Left lung (tissue), 10 donors: ENCODE measurements around the gene ARID1A. TPM values are rescaled to one million over a fixed set of nuclear protein-coding genes. Genes with fewer than 3 reads are reported as not detected.

Experiments used
- ATAC-seq: fragments of 200-7000 bp; cut with Tn5 transposase; one replicate; pipeline ENCODE4 v1.9.1; 2020; ENCODE audit warnings: moderate library complexity
- DNase-seq, 4 donors: peaks; one replicate each; pipeline ENCODE4 v3.0.0-alpha.2; 2013 to 2020
- H3K27ac ChIP-seq, 2 donors: fragments of 200-600 bp; sonication (generic) in 1 of 2; one replicate each; pipeline versions ENCODE4 v1.5.0 to v1.8.0; 2020 to 2021
- H3K27me3 ChIP-seq, 2 donors: fragments of 200-600 bp; sonication (generic) in 1 of 2; one replicate each; pipeline versions ENCODE4 v1.5.0 to v1.8.0; 2020 to 2021
- H3K36me3 ChIP-seq, 2 donors: fragments of 200-600 bp; sonication (generic) in 1 of 2; one replicate each; pipeline versions ENCODE4 v1.5.0 to v1.8.0; 2020 to 2021
- H3K4me1 ChIP-seq, 2 donors: fragments of 200-600 bp; one replicate each; pipeline ENCODE4 v1.8.0; 2021
- H3K4me3 ChIP-seq, 2 donors: fragments of 200-600 bp; sonication (generic) in 1 of 2; one replicate each; pipeline versions ENCODE4 v1.5.0 to v1.8.0; 2020 to 2021; ENCODE audit warnings: mild to moderate bottlenecking in 1 of 2
- H3K9me3 ChIP-seq, 2 donors: fragments of 200-600 bp; sonication (generic) in 1 of 2; one replicate each; pipeline versions ENCODE4 v1.5.0 to v1.8.0; 2020 to 2021
- CTCF ChIP-seq, 2 donors: fragments of 200-600 bp; sonication (generic) in 1 of 2; IDR thresholded peaks; one replicate each; pipeline versions ENCODE4 v1.5.0 to v1.8.0; 2021; ENCODE audit warnings: antibody characterized with exemption in 2 of 2
- intact Hi-C, 2 donors: fragments of 100-400 bp; cut with DNase I; formaldehyde crosslinking; loops; one replicate each; pipeline versions ENCODE4 v1.11.2 to v1.14.2; 2022
- polyA plus RNA-seq, 6 donors: library from polyadenylated mRNA; unstranded; fragments of 120-200 nt; gene quantifications; one replicate each; pipeline ENCODE4 v1.2.1, GENCODE V29; 2013; ENCODE audit not compliant: insufficient read length in 6 of 6
- total RNA-seq, 2 donors: library from RNA; stranded (reverse); fragmentation: NEBNext Ultra II Directional; extraction: Animal tissue kit (Norgen Biotek cat#: 25700); gene quantifications; one replicate each; pipeline ENCODE4 v1.2.1, GENCODE V29; 2021
- donor health status: DM: no; HTN: yes; CAD: no.
- donor health status: DM: no; HTN: no; CAD: no.

ARID1A gene
- total and polyA plus RNA-seq, 8 donors = 65.5 to 106 (median 97.0) TPM

GRCh38 chr1:26784886-26785285 lies 89.1 kb downstream of the ARID1A start:
- H3K27me3 ChIP-seq = no peaks in the 10 kb centered on the region
- H3K4me1 ChIP-seq = peaks cover 32 to 69% of the 10 kb centered on the region in 2 donors
- TF ChIP-seq CTCF (IDR thresholded peaks at IDR 0.05) = no peak
- ATAC-seq (no peak), DNase-seq (no peak)
- no peaks in the 10 kb centered on the region for H3K9me3 ChIP-seq
- intact Hi-C loops = loop anchor here in 1 of 2 donors (10.0 kb wide), 1 partner anchor 90 kb away; the partner anchor contains the start of gene ARID1A
- peak overlapping the region; percentile 41 to 99 for H3K27ac ChIP-seq
- no peak overlapping the region for H3K4me3 ChIP-seq
- peaks cover 0 to 33% of the 10 kb centered on the region in 2 donors for H3K36me3 ChIP-seq

- ATAC-seq (no peak), DNase-seq (peak in 2 of 4 donors; percentile 24 to 44)
- H3K4me3 ChIP-seq = peak overlapping the region in 1 of 2 donors; percentile 82
- peaks cover 0 to 23% of the 10 kb centered on the region in 2 donors for H3K36me3 ChIP-seq
- TF ChIP-seq CTCF (IDR thresholded peaks at IDR 0.05) = no peak
- peak overlapping the region; percentile 99 to 100 for H3K27ac ChIP-seq
- intact Hi-C loops = loop anchor here in 1 of 2 donors (10.0 kb wide), 1 partner anchor 91 kb away; the partner anchor contains the start of gene ARID1A
- no peaks in the 10 kb centered on the region for H3K9me3 ChIP-seq
- peaks cover 32 to 71% of the 10 kb centered on the region in 2 donors for H3K4me1 ChIP-seq
- H3K27me3 ChIP-seq = no peaks in the 10 kb centered on the region
Measured at GRCh38 chr1:26785611-26786436, 90.0 kb downstream of the ARID1A start.

GRCh38 chr1:26786437-26787380 lies 90.9 kb downstream of the ARID1A start:
- peak overlapping the region; percentile 99 to 100 for H3K27ac ChIP-seq
- intact Hi-C loops = loop anchor here in 1 of 2 donors (10.0 kb wide), 1 partner anchor 92 kb away; the partner anchor contains the start of gene ARID1A
- no peaks in the 10 kb centered on the region for H3K9me3 ChIP-seq
- TF ChIP-seq CTCF (IDR thresholded peaks at IDR 0.05) = no peak
- H3K36me3 ChIP-seq = peaks cover 0 to 14% of the 10 kb centered on the region in 2 donors
- peak; percentile 41 for ATAC-seq
- H3K4me1 ChIP-seq = peaks cover 32 to 71% of the 10 kb centered on the region in 2 donors
- H3K27me3 ChIP-seq = no peaks in the 10 kb centered on the region
- peak in 3 of 4 donors; percentile 36 to 74 (median 64) for DNase-seq
- H3K4me3 ChIP-seq = peak overlapping the region; percentile 65 to 82

- ATAC-seq (peak; percentile 3), DNase-seq (no peak)
- peak overlapping the region; percentile 99 to 100 for H3K27ac ChIP-seq
- no peaks in the 10 kb centered on the region for H3K9me3 ChIP-seq
- H3K27me3 ChIP-seq = no peaks in the 10 kb centered on the region
- H3K4me1 ChIP-seq = peaks cover 32 to 67% of the 10 kb centered on the region in 2 donors
- peaks cover 0 to 8% of the 10 kb centered on the region in 2 donors for H3K36me3 ChIP-seq
- TF ChIP-seq CTCF (IDR thresholded peaks at IDR 0.05) = no peak
- H3K4me3 ChIP-seq = peak overlapping the region; percentile 65 to 82
- intact Hi-C loops = loop anchor here in 1 of 2 donors (10.0 kb wide), 1 partner anchor 93 kb away; the partner anchor contains the start of gene ARID1A
Measured at GRCh38 chr1:26787381-26787705, 91.5 kb downstream of the ARID1A start.
